ENCODE data around the gene AFDN.

DNA sequence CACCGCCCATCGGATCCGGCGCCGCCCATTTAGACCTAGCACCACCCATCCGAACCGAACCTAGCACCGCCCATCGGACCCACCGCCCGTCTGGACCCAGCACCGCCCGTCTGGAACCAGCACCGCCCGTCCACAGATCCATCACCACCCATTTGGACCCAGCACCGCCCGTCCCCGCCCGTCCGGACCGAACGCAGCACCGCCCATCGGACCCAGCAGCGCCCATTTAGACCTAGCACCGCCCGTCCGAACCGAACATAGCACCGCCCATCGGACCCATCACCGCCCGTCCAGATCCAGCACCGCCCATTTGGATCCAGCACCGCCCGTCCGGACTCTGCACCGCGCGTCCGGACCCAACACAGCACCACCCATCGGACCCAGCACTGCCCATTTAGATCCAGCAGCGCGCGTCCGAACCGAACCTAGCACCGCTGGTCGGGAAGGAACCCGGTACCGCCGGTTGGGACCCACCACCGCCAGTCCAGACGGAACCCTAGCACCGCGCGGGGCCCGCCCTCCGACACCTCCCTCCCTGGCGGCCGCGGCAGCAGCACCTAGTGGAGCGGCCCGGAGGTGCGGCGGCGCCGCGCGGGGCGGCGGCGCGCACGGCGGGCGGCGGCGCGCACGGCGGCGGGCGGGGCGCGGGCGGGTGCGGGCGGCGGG, 348 bp upstream of the AFDN start:
- TF ChIP-seq, protein P1, sequence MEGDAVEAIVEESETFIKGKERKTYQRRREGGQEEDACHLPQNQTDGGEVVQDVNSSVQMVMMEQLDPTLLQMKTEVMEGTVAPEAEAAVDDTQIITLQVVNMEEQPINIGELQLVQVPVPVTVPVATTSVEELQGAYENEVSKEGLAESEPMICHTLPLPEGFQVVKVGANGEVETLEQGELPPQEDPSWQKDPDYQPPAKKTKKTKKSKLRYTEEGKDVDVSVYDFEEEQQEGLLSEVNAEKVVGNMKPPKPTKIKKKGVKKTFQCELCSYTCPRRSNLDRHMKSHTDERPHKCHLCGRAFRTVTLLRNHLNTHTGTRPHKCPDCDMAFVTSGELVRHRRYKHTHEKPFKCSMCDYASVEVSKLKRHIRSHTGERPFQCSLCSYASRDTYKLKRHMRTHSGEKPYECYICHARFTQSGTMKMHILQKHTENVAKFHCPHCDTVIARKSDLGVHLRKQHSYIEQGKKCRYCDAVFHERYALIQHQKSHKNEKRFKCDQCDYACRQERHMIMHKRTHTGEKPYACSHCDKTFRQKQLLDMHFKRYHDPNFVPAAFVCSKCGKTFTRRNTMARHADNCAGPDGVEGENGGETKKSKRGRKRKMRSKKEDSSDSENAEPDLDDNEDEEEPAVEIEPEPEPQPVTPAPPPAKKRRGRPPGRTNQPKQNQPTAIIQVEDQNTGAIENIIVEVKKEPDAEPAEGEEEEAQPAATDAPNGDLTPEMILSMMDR (conservative IDR thresholded peaks at IDR 0.05; ENCODE audit: low read length), result no peak
- no peak for TF ChIP-seq EZH2phosphoT487 (IDR thresholded peaks at IDR 0.05; ENCODE audit: borderline replicate concordance)
